GM12864 (cell line): ENCODE data around the gene NXPH2.

Source experiments
- DNase-seq: peaks from one replicate; pipeline ENCODE4 v3.0.0-alpha.2; 2011; ENCODE audit warnings: low read depth
- H3K4me3 ChIP-seq: 2 replicates; pipeline ENCODE4 v1.5.1; 2011; ENCODE audit warnings: mild to moderate bottlenecking, low read depth, low read length, control low read depth
- TF ChIP-seq, protein P1 (sequence below): IDR thresholded peaks from 2 replicates; pipeline ENCODE4 v1.5.1; 2011; ENCODE audit warnings: low read depth, mild to moderate bottlenecking, moderate library complexity, low read length, control low read depth, inconsistent platforms; ENCODE audit errors: missing control alignments

The NXPH2 gene

DNA sequence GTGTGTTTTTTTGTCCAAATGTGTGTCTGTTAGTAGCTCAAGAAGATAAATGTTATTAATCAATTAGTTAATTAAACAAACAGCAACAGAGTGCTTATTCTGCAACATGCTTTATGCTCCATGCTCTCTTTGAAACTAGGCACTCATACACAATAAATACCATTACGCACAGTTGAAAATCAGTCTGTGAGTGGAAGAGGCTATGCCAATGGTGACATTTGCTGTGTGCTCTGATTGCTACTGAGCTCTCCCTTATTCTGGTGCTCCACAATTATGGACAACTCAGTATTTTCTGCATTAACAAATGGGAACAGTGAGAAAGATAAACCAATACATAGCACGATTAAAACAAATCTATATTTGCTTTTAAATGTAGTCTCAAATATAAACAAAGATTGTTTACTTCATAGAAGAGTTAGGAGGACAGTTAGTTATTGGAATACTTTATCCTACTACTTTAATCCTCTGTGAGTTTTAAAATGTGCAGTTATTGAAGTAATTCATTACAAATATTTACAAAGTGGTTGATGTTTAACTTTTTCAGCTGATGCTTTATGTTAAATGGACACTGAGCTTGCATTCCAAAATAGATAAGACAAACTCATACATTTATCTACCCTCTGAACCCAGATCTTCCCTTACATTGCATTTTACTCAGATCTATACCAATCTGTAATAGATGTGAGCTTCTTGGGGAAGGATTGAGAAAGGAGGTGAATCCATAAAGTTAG is 55.3 kb downstream of the NXPH2 start:
- DNase-seq = no peak
- no peak overlapping the region for H3K4me3 ChIP-seq
- TF ChIP-seq, protein P1, sequence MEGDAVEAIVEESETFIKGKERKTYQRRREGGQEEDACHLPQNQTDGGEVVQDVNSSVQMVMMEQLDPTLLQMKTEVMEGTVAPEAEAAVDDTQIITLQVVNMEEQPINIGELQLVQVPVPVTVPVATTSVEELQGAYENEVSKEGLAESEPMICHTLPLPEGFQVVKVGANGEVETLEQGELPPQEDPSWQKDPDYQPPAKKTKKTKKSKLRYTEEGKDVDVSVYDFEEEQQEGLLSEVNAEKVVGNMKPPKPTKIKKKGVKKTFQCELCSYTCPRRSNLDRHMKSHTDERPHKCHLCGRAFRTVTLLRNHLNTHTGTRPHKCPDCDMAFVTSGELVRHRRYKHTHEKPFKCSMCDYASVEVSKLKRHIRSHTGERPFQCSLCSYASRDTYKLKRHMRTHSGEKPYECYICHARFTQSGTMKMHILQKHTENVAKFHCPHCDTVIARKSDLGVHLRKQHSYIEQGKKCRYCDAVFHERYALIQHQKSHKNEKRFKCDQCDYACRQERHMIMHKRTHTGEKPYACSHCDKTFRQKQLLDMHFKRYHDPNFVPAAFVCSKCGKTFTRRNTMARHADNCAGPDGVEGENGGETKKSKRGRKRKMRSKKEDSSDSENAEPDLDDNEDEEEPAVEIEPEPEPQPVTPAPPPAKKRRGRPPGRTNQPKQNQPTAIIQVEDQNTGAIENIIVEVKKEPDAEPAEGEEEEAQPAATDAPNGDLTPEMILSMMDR = no peak

DNA sequence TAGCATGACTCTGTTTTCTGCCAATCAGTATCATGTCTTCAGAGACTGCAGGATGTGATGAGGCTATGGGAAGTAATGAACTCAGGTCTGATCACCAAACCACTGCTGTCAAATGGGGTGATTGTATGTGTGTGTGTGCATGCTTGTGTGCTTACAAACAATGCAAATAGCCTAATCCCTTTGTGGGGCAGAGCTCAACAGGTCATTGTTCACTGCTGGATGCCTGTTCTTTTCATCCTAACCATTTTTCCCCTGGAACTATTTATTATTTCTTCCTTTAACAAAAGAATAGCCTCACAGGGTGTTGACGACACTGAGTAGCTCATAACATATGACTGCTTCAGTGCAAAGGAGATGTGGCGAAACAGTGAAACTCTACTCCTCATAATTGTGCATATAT is 55.9 kb downstream of the NXPH2 start:
- TF ChIP-seq, protein P1 = no peak
- H3K4me3 ChIP-seq = no peak overlapping the region
- no peak for DNase-seq

DNA sequence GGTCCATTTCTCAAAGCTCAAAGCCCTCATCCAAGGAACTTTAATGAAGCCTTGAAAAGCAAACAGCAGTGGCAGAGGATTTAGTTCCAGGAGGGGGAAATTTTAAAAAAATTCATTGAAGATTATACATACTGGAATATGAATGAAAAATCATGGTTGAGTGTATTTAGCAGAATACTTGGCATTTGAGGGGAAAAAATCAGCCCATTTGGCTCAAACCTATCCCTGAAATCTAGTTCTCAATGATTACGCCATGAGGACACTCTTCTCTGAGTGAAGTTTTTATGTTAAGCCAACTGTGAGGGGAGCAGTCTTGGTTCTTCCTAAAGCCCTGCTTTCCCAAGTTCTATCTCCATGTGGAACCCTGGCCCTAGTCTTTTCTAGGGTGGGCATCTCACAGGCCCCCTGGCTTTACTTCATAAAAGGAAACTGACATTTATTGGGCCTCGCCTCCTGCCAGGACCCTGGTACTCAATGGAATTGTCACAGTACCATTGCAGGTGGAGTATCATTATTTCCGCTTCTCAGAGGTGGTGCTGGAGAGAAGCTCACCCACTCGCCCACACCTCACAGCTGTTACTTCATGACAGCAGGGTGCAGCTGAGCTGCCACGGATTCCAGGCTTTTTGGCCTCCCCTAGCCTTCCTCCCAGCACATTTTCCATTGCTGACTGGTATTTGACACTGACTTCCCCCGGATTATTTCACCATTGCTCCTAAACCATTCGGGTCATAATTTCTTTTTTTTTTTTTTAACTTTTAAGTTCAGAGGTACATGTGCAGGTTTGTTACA is 56.8 kb downstream of the NXPH2 start:
- no peak for DNase-seq
- H3K4me3 ChIP-seq = no peak overlapping the region
- TF ChIP-seq, protein P1 = no peak

DNA sequence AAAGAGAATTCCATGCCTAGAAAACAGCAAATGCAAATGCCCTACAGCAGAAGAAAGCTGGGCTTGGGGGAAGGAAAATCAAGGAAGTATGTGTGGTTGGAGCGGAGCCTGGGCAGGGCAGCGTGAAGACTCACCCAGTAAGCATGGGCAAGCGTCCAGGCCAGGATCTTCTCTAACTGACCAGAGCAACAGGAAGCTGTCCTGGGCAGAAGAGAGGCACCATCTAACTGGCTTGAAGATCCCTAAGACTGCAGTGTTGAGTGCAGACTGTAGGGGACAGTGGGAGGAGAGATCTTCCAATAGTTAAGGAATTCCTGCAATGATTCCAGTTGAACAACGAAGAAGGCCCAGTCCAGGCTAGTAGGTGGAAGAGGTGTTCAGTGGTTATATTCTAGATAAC is 57.9 kb downstream of the NXPH2 start:
- DNase-seq = no peak
- TF ChIP-seq, protein P1 = no peak
- no peak overlapping the region for H3K4me3 ChIP-seq

DNA sequence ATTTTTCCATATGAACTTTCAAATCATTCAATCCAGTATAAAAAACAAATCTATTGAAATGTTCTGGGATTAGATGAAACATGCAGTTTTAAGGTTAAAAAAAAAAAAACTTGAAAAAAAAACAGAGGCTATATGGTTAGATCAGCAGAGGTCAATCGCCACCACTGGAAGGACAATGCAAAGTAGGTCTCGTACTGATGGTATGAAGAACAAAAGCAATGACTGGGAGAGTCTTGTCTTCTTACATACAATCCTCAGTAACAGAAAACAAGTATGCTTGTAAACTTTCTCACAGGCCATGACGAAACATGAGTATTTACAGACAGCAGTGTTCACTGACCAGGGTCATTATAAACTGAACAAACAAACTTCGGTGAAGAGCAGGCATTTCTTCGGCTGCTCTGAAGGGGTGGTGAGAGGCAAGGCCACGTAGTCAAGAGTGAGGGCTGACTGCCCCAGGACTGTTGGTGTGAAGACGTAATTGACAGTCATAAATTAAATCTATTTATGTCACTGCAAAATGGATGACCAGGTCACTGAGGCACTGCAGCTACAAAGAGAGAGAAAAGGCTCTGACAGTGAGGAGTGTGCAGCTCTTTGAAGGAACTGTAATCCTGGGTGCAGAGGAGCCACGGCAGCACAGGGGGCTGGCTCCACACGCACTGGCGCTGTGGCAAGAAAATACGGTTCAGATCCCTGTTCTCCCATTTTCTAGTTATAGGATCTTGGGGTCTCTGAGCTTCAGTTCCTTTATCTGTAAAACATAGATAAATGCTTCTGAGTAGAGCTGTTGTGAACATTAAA is 60.0 kb downstream of the NXPH2 start:
- TF ChIP-seq, protein P1 = no peak
- no peak for DNase-seq
- H3K4me3 ChIP-seq = no peak overlapping the region

DNA sequence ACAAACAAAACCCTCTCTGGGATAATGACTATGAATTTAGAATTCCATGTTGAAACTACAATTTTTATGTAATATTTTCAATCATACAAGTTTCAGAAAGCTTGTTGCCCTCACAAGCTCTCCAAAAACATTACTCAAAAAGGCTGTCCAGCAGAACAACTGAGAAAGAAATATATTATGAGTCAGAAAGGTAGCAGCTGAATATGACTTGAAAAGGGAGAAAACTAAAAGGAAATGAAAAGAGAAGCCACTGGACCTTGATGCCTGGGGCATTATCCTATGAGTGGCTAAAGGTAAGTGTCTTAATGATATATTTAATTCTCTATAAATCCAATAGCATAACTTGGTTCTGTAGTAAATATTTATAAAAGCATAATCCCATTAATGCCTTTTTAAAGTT is 61.8 kb downstream of the NXPH2 start:
- H3K4me3 ChIP-seq = no peak overlapping the region
- DNase-seq = no peak
- TF ChIP-seq, protein P1 = no peak
